K562 (cell line): ENCODE results near the gene ENTPD8. TPM values are rescaled to one million over a fixed set of nuclear protein-coding genes. Genes with fewer than 3 reads are reported as not detected.
A peak's percentile ranks its signal among the peaks of the same experiment; 100 is the strongest.

Experiments used
- ATF3 ChIP-seq, 2 experiments: fragments of 450-650 bp in 1 of 2; sonication (generic) in 1 of 2; formaldehyde crosslinking in 1 of 2; IDR thresholded peaks in 1 of 2; conservative IDR thresholded peaks in 1 of 2; 2 replicates each; pipeline versions ENCODE4 v1.6.1 to v1.8.1; 2016 to 2023; ENCODE audit warnings: mild to moderate bottlenecking in 2 of 2, moderate library complexity in 2 of 2, inconsistent platforms in 1 of 2, missing genetic modification reagents in 1 of 2
- ATF7 ChIP-seq: fragments of 450-650 bp; IDR thresholded peaks from 2 replicates; pipeline ENCODE4 v1.7.1; 2014; ENCODE audit warnings: mild to moderate bottlenecking, moderate library complexity
- BRD9 ChIP-seq: fragments of 450-650 bp; IDR thresholded peaks from 2 replicates; pipeline ENCODE4 v1.6.1; 2018; ENCODE audit warnings: low read depth; ENCODE audit not compliant: partially characterized antibody
- CBFA2T3 ChIP-seq: fragments of 450-650 bp; IDR thresholded peaks from 2 replicates; pipeline ENCODE4 v1.6.1; 2017
- DMBX1 ChIP-seq: fragments of 250-450 bp; sonication (Bioruptor Pico); IDR thresholded peaks from 2 replicates; pipeline ENCODE4 v1.8.0; 2022; ENCODE audit warnings: inconsistent platforms, mild to moderate bottlenecking, moderate library complexity, borderline replicate concordance
- EP300 ChIP-seq: IDR thresholded peaks from 2 replicates; pipeline ENCODE4 v1.6.1; 2012; ENCODE audit warnings: low read length, improper control_type of control experiment
- FOXK1 ChIP-seq: sonication (generic); formaldehyde crosslinking; IDR thresholded peaks from 2 replicates; pipeline ENCODE4 v1.8.0; 2022; ENCODE audit warnings: missing genetic modification reagents, mild to moderate bottlenecking, borderline replicate concordance
- HNRNPK ChIP-seq: fragments of 200-400 bp; formaldehyde crosslinking; IDR thresholded peaks from one replicate; pipeline ENCODE4 v1.6.1; 2018; ENCODE audit warnings: mild to moderate bottlenecking, low read depth, low read length; ENCODE audit not compliant: poor library complexity, severe bottlenecking
- ILF3 ChIP-seq: fragments of 450-650 bp; IDR thresholded peaks from 2 replicates; pipeline ENCODE4 v1.6.1; 2018; ENCODE audit warnings: antibody characterized with exemption, mild to moderate bottlenecking, moderate library complexity, borderline replicate concordance
- KLF13 ChIP-seq: fragments of 450-650 bp; IDR thresholded peaks from 2 replicates; pipeline ENCODE4 v1.6.1; 2016; ENCODE audit warnings: missing genetic modification characterization, low read depth, mild to moderate bottlenecking, missing compliant biosample characterization, moderate library complexity, borderline replicate concordance
- KLF6 ChIP-seq: fragments of 250-450 bp; sonication (Bioruptor Pico); IDR thresholded peaks from 2 replicates; pipeline ENCODE4 v1.4.0; 2020; ENCODE audit warnings: mild to moderate bottlenecking, moderate library complexity, borderline replicate concordance
- MECOM ChIP-seq: fragments of 250-450 bp; sonication (Bioruptor Pico); IDR thresholded peaks from 2 replicates; pipeline ENCODE4 v1.8.0; 2022; ENCODE audit warnings: inconsistent platforms
- MTA2 ChIP-seq: fragments of 450-650 bp; IDR thresholded peaks from 2 replicates; pipeline ENCODE4 v1.6.1; 2016; ENCODE audit warnings: low read depth
- PHB ChIP-seq: fragments of 250-450 bp; sonication (Bioruptor Pico); IDR thresholded peaks from 2 replicates; pipeline ENCODE4 v1.5.0; 2021
- RFX1 ChIP-seq: fragments of 450-650 bp; IDR thresholded peaks from 2 replicates; pipeline ENCODE4 v1.6.1; 2016; ENCODE audit warnings: mild to moderate bottlenecking, moderate library complexity
- SRSF9 ChIP-seq: fragments of 200-400 bp; formaldehyde crosslinking; IDR thresholded peaks from 2 replicates; pipeline ENCODE4 v1.6.1; 2017; ENCODE audit warnings: low read depth, low read length, borderline replicate concordance
- TAF1 ChIP-seq: IDR thresholded peaks from 2 replicates; pipeline ENCODE4 v1.6.1; 2011; ENCODE audit warnings: mild to moderate bottlenecking, low read length, moderate library complexity; ENCODE audit not compliant: insufficient read depth, control insufficient read depth, severe bottlenecking; ENCODE audit errors: extremely low read depth
- ZBTB34 ChIP-seq: fragments of 250-450 bp; sonication (Bioruptor Pico); IDR thresholded peaks from 2 replicates; pipeline ENCODE4 v1.8.0; 2021; ENCODE audit warnings: mild to moderate bottlenecking, moderate library complexity
- ZNF146 ChIP-seq: IDR thresholded peaks from one replicate; pipeline ENCODE4 v1.6.1; 2018; ENCODE audit warnings: missing compliant biosample characterization; ENCODE audit not compliant: unreplicated experiment
- ZNF3 ChIP-seq: fragments of 250-450 bp; sonication (Bioruptor Pico); IDR thresholded peaks from 2 replicates; pipeline ENCODE4 v1.5.0; 2021; ENCODE audit warnings: mild to moderate bottlenecking, moderate library complexity
- ZNF395 ChIP-seq: fragments of 200-800 bp; sonication (Bioruptor generic); IDR thresholded peaks from 2 replicates; pipeline ENCODE4 v1.6.1; 2017; ENCODE audit warnings: missing genetic modification characterization, missing compliant biosample characterization
- ZNF583 ChIP-seq: fragments of 250-450 bp; sonication (Bioruptor Pico); IDR thresholded peaks from 2 replicates; pipeline ENCODE4 v1.4.0; 2020
- ZNF644 ChIP-seq: fragments of 200-800 bp; sonication (Bioruptor generic); IDR thresholded peaks from 2 replicates; pipeline ENCODE4 v1.6.1; 2016; ENCODE audit warnings: low read depth, missing genetic modification characterization, missing compliant biosample characterization
- ZNF699 ChIP-seq: fragments of 250-450 bp; sonication (Bioruptor Pico); IDR thresholded peaks from 2 replicates; pipeline ENCODE4 v1.8.0; 2021; ENCODE audit warnings: mild to moderate bottlenecking, moderate library complexity; ENCODE audit not compliant: insufficient replicate concordance
- ZNF785 ChIP-seq: fragments of 250-450 bp; sonication (Bioruptor Pico); IDR thresholded peaks from 2 replicates; pipeline ENCODE4 v1.4.0; 2020; ENCODE audit warnings: mild to moderate bottlenecking
- polyA plus RNA-seq, 8 experiments: library from polyadenylated mRNA; depleted of rRNA in 4 of 8; stranded (reverse) in 5 of 8; unstranded in 3 of 8; fragments of >200 nt; fragmentation: Nextera tagmentation in 2 of 8; fragmentation: Illumina TruSeq in 1 of 8; extraction: Ambion mirVana in 2 of 8; extraction: Trizol in 1 of 8; gene quantifications; 2 replicates each; pipeline versions ENCODE4 v1.2.1 to v1.2.3, GENCODE V29; 2011 to 2014; ENCODE audit warnings: inconsistent platforms in 1 of 8, missing spikeins in 1 of 8
- total RNA-seq, 7 experiments: library from RNA; depleted of rRNA in 6 of 7; stranded (reverse); fragments of >200 nt in 6 of 7; fragmentation: Illumina TruSeq in 2 of 7; extraction: Trizol in 2 of 7; gene quantifications; 2 replicates each; pipeline versions ENCODE4 v1.2.1 to v1.2.3, GENCODE V29; 2011 to 2021; ENCODE audit warnings: low replicate concordance in 1 of 7

The ENTPD8 gene
- total and polyA plus RNA-seq, 9 of the 15 experiments (the other 6 are each of a cell fraction or from before 2014, with no cell fraction given) = 0.06 to 0.27 (median 0.19) TPM; not detected in 5

GRCh38 chr9:137422604-137423513, 18.3 kb downstream of the ENTPD8 start, which contains the start of the genes EXD3 and NOXA1 (continued):
- TF ChIP-seq ZNF395 (CRISPR knock-in tag) = 0 out of 2 replicates have a peak, but pooled peaks have one; percentile 29
- no peak for TF ChIP-seq BRD9
- no peak for TF ChIP-seq ZNF146
- no peak for TF ChIP-seq CBFA2T3
- 0 out of 2 replicates have a peak, but pooled peaks have one; percentile 75 for TF ChIP-seq ZNF644 (tag)
- TF ChIP-seq DMBX1 (CRISPR knock-in tag) = no peak
- no peak for TF ChIP-seq ZNF785 (CRISPR knock-in tag)
- TF ChIP-seq ATF3 (IDR thresholded peaks at IDR 0.05) = no peak
- TF ChIP-seq ATF3 (CRISPR knock-in tag; conservative IDR thresholded peaks at IDR 0.05) = no peak
- TF ChIP-seq ZNF3 (CRISPR knock-in tag) = no peak
- TF ChIP-seq TAF1 = peak; percentile 83
- no peak for TF ChIP-seq MTA2
- no peak for TF ChIP-seq RFX1
- no peak for TF ChIP-seq FOXK1 (CRISPR knock-in tag)
- peak; percentile 78; the same call in 1 of the 2 replicates for TF ChIP-seq KLF13
- no peak for TF ChIP-seq ZBTB34 (CRISPR knock-in tag)
- no peak for TF ChIP-seq HNRNPK
- no peak for TF ChIP-seq ILF3
- TF ChIP-seq MECOM = no peak
- TF ChIP-seq ZNF583 (CRISPR knock-in tag) = 0 out of 2 replicates have a peak, but pooled peaks have one; percentile 45
- TF ChIP-seq PHB (CRISPR knock-in tag) = no peak
- TF ChIP-seq EP300 = 0 out of 2 replicates have a peak, but pooled peaks have one; percentile 3
- no peak for TF ChIP-seq SRSF9
- TF ChIP-seq ATF7 = peak; percentile 58; the same call in 1 of the 2 replicates
- no peak for TF ChIP-seq KLF6
- TF ChIP-seq ZNF699 (CRISPR knock-in tag) = no peak
